Cardiac muscle cell (in vitro differentiated cells and primary cell): ENCODE data around the gene COG7. TPM values are rescaled to one million over a fixed set of nuclear protein-coding genes. Genes with fewer than 3 reads are reported as not detected.

Experiments
- DNase-seq, 2 donors: peaks; one replicate each; pipeline versions ENCODE4 v3.0.0 to v3.0.0-alpha.2; 2010 to 2017; ENCODE audit warnings: low read depth in 1 of 2, low spot score in 1 of 2
- H3K27ac ChIP-seq: fragments of 200-600 bp; sonication (generic); 2 replicates; pipeline ENCODE4 v1.5.1; 2016
- H3K27me3 ChIP-seq: fragments of 200-600 bp; sonication (generic); 2 replicates; pipeline ENCODE4 v1.6.0; 2016; ENCODE audit warnings: control low read depth
- H3K36me3 ChIP-seq: fragments of 200-600 bp; sonication (generic); 2 replicates; pipeline ENCODE4 v1.5.1; 2016; ENCODE audit warnings: control low read depth
- H3K4me1 ChIP-seq: fragments of 200-600 bp; sonication (generic); 2 replicates; pipeline ENCODE4 v1.8.1; 2017; ENCODE audit warnings: low read depth, mild to moderate bottlenecking, mixed run types
- H3K4me3 ChIP-seq: fragments of 200-600 bp; sonication (generic); 2 replicates; pipeline ENCODE4 v1.5.1; 2016; ENCODE audit warnings: mild to moderate bottlenecking
- H3K9me3 ChIP-seq: fragments of 200-600 bp; sonication (generic); 2 replicates; pipeline ENCODE4 v1.5.1; 2017; ENCODE audit warnings: low read depth, mild to moderate bottlenecking, control low read depth
- polyA plus RNA-seq: library from polyadenylated mRNA; unstranded; fragments of >200 nt; fragmentation: Nextera tagmentation; extraction: Ambion mirVana; gene quantifications from 2 replicates; pipeline ENCODE4 v1.2.1, GENCODE V29; 2016
- total RNA-seq: library from RNA; depleted of rRNA; stranded (reverse); fragments of >200 nt; gene quantifications from 2 replicates; pipeline ENCODE4 v1.2.3, GENCODE V29; 2016
- TF ChIP-seq, protein P1 (sequence below): IDR thresholded peaks from 2 replicates; pipeline ENCODE4 v1.5.1; 2012; ENCODE audit warnings: low read depth, mild to moderate bottlenecking, low read length

The COG7 gene
- total and polyA plus RNA-seq, 2 experiments from 2014 or later, result 10.6 to 23.5 TPM

- no peak overlapping the region for H3K4me3 ChIP-seq
- no peak for DNase-seq
- H3K4me1 ChIP-seq, result no peaks in the 10 kb centered on the region
- TF ChIP-seq, protein P1, sequence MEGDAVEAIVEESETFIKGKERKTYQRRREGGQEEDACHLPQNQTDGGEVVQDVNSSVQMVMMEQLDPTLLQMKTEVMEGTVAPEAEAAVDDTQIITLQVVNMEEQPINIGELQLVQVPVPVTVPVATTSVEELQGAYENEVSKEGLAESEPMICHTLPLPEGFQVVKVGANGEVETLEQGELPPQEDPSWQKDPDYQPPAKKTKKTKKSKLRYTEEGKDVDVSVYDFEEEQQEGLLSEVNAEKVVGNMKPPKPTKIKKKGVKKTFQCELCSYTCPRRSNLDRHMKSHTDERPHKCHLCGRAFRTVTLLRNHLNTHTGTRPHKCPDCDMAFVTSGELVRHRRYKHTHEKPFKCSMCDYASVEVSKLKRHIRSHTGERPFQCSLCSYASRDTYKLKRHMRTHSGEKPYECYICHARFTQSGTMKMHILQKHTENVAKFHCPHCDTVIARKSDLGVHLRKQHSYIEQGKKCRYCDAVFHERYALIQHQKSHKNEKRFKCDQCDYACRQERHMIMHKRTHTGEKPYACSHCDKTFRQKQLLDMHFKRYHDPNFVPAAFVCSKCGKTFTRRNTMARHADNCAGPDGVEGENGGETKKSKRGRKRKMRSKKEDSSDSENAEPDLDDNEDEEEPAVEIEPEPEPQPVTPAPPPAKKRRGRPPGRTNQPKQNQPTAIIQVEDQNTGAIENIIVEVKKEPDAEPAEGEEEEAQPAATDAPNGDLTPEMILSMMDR, result no peak
- peaks cover 18% of the 10 kb centered on the region for H3K36me3 ChIP-seq
- no peak overlapping the region for H3K27ac ChIP-seq
- no peaks in the 10 kb centered on the region for H3K27me3 ChIP-seq
- H3K9me3 ChIP-seq, result no peaks in the 10 kb centered on the region
Measured at GRCh38 chr16:23389201-23389600, 63.8 kb downstream of the COG7 start.

GRCh38 chr16:23388786-23389185 lies 64.2 kb downstream of the COG7 start:
- H3K36me3 ChIP-seq, result peaks cover 18% of the 10 kb centered on the region
- no peaks in the 10 kb centered on the region for H3K27me3 ChIP-seq
- H3K27ac ChIP-seq, result no peak overlapping the region
- TF ChIP-seq, protein P1, result no peak
- no peak overlapping the region for H3K4me3 ChIP-seq
- no peaks in the 10 kb centered on the region for H3K4me1 ChIP-seq
- no peaks in the 10 kb centered on the region for H3K9me3 ChIP-seq
- DNase-seq, result no peak

GRCh38 chr16:23387666-23388065 lies 65.3 kb downstream of the COG7 start:
- no peaks in the 10 kb centered on the region for H3K27me3 ChIP-seq
- H3K4me1 ChIP-seq, result no peaks in the 10 kb centered on the region
- DNase-seq, result no peak
- H3K36me3 ChIP-seq, result peaks cover 14% of the 10 kb centered on the region
- no peak overlapping the region for H3K4me3 ChIP-seq
- no peaks in the 10 kb centered on the region for H3K9me3 ChIP-seq
- TF ChIP-seq, protein P1, result no peak
- H3K27ac ChIP-seq, result no peak overlapping the region

- no peak for DNase-seq
- Histone ChIP-seq H3K27me3 (no peaks in the 10 kb centered on the region), H3K27ac (no peak overlapping the region), H3K4me3 (no peak overlapping the region), H3K36me3 (no peaks in the 10 kb centered on the region), H3K4me1 (no peaks in the 10 kb centered on the region), H3K9me3 (no peaks in the 10 kb centered on the region)
- TF ChIP-seq, protein P1, result no peak
Measured at GRCh38 chr16:23385441-23385840, 67.5 kb downstream of the COG7 start.

- H3K27me3 ChIP-seq, result no peaks in the 10 kb centered on the region
- no peak overlapping the region for H3K4me3 ChIP-seq
- H3K4me1 ChIP-seq, result no peaks in the 10 kb centered on the region
- TF ChIP-seq, protein P1, result no peak
- no peak overlapping the region for H3K27ac ChIP-seq
- H3K36me3 ChIP-seq, result no peaks in the 10 kb centered on the region
- no peaks in the 10 kb centered on the region for H3K9me3 ChIP-seq
- DNase-seq, result no peak
Measured at GRCh38 chr16:23384878-23385277, 68.1 kb downstream of the COG7 start.

- DNase-seq, result no peak
Measured at GRCh38 chr16:23383881-23384280, 69.1 kb downstream of the COG7 start.

More at GRCh38 chr16:23383881-23384280, 69.1 kb downstream of the COG7 start:
- TF ChIP-seq, protein P1, result no peak
- H3K27me3 ChIP-seq, result no peaks in the 10 kb centered on the region
- H3K27ac ChIP-seq, result no peak overlapping the region
- no peaks in the 10 kb centered on the region for H3K36me3 ChIP-seq
- H3K4me1 ChIP-seq, result no peaks in the 10 kb centered on the region
- no peak overlapping the region for H3K4me3 ChIP-seq
- no peaks in the 10 kb centered on the region for H3K9me3 ChIP-seq
